ENCODE measurements around the gene CPN1.
"Not testable (repeated sequence)": the region's sequence is repeated elsewhere in the genome, so short reads cannot be mapped to it uniquely, and the experiment has no call there.

The CPN1 gene

DNA sequence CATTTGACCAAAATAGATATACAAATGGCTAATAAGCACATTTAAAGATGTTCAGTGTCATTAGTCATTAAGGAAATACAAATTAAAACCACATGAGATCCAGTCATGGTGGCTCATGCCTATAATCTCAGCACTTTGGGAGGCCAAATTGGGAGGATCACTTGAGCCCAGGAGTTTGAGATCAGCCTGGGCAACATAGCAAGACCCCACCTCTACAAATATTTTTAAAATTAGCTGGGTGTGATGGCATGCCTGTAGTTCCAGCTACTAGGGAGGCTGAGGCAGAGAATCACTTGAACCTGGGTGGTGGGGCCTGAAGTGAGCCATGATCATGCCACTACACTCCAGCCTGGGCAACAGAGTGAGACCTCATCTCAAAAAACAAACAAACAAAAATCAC, 607 bp upstream of the CPN1 start:
- not testable (repeated sequence) for DNase-seq (ENCODE audit: low read depth in 2 of 2, low spot score in 1 of 2)

DNA sequence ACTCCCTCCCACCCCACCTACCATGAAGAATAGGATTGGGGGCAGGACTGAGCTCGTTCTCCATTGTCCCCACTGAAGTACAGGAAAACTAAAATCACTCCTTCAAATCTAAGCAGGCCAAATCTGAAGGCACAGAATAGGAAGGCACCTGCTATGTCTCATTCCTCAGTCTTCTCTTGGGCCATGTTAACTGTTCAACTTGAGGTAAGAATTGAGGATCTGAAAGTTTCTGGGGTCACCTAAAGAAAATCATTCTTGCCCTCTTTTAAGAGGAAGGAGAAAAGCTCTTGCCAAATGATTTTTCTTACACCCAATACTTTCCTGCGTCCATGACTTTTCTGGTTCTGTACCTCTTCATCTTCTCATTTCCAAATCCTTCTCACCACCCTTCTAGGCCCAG, 4.9 kb downstream of the CPN1 start:
- DNase-seq (ENCODE audit: low read depth in 2 of 2, low spot score in 1 of 2) = no peak

DNA sequence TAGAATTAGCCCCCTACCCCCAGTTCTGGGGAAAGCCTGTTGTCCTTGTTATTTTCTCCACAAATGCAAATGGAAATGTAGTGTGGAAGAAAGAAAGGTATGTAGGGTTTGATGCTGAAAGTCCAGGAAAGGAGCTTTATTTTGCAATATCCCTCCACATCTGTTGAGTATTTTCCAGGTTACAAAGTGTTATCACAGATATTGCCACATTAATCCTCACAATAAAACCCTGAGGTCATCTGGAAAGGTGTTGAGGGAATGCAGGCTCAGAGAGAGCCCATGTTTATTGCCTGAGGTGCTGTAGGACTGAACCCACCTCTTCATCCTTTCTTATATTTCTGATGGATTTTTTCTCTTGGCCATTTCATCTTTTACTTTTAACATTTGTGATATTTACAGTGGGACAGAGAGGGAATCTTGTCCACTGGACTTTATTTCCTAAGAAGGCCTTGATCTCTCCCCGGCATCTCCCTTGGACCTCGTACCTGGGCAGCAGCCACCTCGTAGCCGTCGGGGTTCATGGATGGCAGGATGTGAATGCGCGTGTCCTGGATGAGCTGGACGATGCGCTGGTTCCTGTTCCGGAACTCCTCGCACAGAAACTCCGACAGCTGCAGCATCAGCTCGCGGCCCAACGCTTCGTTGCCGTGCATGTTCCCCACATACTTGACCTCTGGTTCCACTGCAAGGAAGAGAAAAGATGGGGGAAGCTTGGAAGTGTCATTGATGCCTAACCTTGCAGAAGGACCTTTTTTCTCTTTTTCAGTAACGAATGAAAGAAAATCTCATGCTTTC, 6.0 kb downstream of the CPN1 start:
- DNase-seq (ENCODE audit: low read depth in 2 of 2, low spot score in 1 of 2) = no peak

DNA sequence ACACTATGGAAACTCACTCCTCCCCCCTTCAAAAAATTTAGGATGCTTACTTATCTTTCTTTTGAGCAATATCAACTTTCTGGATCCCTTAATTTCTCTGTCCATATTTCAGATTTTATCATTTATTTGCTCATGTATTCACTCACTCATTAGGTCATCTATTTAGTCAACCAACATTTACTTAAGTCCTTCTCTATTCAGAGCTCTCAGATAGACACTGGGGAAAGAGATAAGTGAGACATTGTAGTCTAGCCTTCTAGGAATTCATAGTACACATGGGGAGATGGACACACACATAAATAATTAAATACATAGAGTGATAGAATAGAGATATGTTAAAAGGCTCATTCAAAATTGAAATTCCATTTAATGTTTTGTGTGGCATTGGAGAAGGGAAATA, 9.2 kb downstream of the CPN1 start:
- no peak for DNase-seq (ENCODE audit: low read depth in 2 of 2, low spot score in 1 of 2)

DNA sequence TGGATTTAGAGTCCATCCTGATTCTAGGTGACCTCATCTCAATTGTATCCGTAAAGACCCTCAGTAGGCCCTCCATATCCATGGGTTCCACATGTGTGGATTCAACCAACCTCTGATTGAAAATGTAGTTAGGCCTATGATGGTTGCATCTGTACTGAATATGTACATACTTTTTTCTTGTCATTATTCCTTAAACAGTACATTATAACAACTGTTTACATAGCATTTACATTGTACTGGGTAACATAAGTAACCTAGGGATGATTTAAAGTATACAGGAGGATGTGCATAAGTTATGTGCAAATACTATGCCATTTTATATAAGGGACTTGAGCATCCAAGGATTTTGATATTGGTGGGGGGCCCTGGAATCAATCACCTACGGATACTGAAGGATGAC, 10.1 kb downstream of the CPN1 start:
- DNase-seq (ENCODE audit: low read depth in 2 of 2, low spot score in 1 of 2) = no peak

DNA sequence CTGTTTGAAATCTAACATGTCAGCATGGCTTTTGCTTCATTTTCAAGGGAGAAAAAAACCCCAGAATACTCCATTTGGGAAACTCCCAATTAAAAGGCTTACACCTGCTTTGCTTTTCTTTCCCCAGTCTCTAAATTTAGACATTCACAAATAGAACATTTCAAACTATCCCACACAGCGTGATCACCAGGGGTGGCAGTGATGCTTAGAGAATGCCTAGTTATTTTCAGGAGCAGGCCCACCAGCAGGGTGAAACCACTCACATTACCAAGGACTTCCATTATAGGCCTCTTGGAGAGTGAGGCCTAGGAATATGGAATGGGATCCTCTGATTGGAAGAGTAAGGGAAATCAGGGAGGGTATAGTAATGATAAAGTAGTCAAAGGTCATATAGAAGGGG, 14.2 kb downstream of the CPN1 start:
- DNase-seq (ENCODE audit: low read depth in 2 of 2, low spot score in 1 of 2) = no peak

DNA sequence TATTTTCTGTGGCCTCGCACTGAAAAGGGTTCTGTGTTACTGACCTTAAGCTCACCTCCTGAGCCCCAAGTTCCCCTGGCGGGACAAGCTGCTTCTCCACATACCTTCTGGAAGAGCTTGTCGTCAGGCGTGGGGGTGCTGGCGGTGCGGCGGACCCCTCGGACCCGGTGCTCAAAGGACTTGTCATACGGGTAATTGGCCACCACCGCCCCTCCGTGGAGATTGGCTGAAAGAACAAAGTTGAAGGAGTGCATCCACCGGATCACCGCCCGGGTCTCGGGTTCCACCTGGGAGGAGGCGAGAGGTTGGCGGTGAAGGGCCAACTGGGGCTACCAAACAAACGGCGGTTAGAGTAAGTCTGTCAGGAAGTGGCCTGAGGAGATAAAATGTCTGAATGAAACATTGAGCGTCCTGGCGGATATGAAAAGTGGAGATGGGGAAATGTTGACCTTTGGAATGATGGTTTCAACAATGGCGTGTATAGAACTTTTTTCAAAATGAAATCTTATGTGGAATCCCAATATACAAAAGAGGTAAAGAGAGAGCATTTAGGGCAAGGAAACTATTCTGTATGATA, 16.5 kb downstream of the CPN1 start:
- no peak for DNase-seq (ENCODE audit: low read depth in 2 of 2, low spot score in 1 of 2)

DNA sequence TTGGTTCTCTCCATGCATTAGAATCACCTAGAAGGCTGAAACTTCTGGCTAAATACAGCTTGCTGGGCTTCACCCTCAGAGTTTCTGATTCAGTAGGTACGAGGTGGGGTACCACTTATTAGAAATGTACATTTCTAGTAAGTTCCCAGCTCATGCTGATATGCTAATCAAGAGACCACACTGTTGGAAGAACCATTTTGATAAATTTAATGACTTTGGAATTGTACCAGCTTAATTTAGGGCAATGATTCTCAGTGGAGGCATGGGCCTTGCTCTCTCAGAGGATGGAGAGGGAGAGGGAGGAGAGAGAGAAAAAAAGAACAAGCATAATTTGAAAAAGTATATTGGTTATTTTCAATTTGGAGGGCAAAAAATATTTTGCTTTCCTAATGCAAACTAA, 20.3 kb downstream of the CPN1 start:
- DNase-seq (ENCODE audit: low read depth in 2 of 2, low spot score in 1 of 2) = no peak

DNA sequence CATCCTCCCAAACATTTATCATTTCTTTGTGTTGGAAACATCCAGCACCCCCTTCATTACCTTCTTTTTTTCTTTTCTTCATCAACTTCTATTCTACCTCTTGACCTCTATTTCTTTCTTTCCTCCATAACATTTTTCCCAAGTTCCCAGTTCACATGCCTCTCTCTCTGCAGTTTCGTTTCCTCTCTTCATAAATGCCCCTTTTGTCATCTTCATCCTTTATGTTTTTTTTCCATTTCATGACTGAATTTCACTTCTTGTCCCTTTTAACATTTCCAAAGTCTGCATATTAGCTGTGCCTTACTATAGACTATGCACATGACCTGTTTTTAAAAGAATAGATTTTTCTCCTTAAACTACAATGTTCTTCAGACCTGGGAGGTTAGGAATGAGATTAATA, 23.7 kb downstream of the CPN1 start:
- DNase-seq (ENCODE audit: low read depth in 2 of 2, low spot score in 1 of 2) = no peak

DNA sequence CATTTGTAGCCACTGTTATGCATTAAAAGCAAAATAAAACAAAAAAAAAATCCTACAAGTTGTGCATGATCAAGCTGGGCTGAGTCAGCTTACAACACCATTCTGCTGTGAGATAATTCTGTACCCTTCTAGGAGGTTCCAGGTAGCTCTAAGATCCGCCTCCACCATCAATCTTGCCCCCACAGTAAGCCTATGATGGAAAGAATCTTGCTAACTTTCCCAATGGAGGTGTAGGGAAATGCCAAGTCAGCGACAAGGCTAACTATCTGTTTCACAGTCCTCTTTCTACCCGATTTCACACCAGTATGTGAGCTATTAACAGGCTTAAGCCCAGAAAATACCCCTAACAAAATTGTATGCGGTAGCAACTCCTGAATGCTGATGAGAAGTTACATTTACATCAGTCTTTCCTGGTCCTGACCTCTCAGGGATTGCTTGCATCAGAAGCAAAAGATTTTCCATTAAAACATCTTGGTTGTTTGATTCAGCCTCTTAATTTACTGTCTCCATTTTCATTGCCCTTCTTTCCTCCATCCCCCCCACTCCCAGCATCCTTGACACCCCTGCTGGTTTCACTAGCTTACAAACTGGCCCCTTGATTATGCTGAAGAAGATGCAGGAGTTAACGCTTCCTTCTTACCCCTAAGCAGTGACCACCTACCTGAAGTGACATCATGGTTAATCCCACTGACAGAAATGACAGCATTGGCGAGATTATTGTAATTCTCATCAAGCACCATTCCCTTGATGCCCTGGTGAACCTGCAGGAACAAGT, 27.8 kb downstream of the CPN1 start:
- no peak for DNase-seq (ENCODE audit: low read depth in 2 of 2, low spot score in 1 of 2)

DNA sequence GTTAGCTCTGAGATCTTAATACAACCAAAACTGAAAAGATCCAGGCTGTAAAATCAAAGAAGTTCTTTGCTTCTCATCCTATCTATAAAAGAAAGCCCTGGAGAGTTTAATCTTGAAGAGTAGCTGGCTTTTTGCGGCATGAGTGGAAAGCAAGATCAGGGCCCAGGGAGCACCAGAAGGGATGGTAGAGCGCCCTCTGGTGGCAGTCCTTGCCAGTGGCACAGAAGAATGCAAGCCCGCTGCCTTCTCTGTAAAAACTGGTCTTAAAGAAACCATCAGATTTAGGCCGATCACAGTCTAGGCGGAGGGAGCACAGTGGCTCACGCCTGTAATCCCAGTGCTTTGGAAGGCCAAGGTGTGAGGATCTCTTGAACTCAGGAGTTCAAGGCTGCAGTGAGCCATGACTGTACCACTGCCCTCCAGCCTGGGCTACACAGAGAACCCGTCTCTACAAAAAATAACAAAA, 35.6 kb downstream of the CPN1 start:
- peak; percentile 68 to 69 for DNase-seq (ENCODE audit: low read depth in 2 of 2, low spot score in 1 of 2)

DNA sequence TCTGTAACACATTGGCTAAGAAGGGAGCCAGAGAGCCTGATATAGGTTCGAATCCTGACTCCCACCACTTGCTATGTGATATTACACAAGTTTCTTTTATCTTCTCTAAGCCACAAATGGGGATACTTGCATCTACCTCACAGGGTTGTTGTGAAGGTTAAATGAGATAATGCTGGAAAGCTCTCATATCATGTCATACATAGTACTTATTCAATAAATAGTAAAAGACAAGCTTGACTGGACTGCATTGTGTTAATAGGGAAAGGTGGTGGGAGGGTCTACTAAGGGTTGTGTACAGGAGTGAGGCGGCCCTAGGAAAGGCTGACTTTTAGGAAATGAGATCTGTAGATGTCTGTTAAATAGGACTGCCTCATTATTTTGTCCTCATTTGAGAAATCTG, 36.1 kb downstream of the CPN1 start:
- no peak for DNase-seq (ENCODE audit: low read depth in 2 of 2, low spot score in 1 of 2)

DNA sequence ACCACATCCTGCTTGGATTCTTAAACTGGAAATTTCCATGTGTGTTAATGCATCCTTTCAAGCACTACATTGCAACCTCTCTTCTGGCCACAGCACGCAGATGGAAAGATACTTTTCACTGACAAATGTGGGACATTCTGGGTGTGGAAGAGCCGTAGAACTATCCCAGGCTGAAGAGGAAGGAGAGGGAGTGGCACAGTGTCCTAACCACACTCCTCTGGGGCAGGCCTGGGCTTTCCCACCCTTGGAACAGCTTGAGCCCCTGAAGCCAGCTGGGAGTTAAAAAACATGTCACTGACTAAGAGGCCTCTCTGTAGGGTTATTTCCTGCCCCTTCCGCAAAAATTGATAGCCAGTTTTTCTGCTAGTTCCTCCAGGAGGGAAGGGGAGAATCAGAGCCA, 37.9 kb downstream of the CPN1 start:
- DNase-seq (ENCODE audit: low read depth in 2 of 2, low spot score in 1 of 2) = no peak

DNA sequence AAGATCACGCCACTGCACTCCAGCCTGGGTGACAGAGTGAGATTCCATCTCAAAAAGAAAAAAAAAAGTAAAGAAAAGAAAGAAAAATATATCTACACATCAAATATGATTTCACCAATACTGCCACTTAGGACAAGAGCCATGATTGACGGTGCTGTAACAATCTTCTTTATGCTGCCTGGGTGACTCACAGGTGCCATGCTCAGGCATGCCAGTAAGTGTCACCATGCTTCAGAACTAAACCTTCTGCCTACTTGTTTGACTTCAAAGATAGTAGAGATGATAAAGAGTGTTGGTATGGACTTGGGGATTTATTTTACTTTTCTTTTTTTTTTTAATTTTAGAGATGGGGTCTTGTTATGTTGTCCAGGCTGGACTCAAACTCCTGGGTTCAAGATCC, 38.3 kb downstream of the CPN1 start:
- no peak for DNase-seq (ENCODE audit: low read depth in 2 of 2, low spot score in 1 of 2)

DNA sequence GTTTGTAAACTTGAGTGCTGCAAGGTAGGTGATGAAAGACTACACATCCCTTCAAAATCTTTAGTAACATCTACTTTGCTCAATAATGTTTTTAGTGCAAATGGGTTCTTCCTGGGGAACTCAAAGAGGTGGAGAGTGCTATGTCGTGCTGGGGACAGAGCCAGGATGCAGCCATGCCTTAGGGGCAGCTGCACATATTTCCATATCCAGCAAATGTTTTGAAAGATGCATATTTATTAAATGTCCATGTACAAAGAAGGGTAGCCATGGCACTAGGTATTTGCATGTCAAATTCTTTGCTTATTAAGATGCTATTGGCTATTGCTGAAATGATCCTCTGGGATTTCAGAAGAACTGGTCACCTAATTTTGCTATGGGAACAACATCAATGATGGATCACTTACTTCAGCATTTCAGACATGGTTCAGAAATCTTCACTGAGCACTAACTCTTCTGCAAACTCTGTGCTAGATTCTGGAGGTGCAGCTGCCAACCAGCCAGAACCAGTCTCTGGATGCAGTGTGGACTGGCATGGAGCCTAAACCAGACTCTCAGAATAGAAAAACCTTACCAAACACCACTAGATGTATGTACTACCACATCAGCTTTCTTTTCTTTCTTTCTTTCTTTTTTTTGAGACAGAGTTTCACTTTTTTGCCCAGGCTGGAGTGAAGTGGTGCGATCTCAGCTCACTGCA, 40.2 kb downstream of the CPN1 start:
- DNase-seq (ENCODE audit: low read depth in 2 of 2, low spot score in 1 of 2) = no peak

DNA sequence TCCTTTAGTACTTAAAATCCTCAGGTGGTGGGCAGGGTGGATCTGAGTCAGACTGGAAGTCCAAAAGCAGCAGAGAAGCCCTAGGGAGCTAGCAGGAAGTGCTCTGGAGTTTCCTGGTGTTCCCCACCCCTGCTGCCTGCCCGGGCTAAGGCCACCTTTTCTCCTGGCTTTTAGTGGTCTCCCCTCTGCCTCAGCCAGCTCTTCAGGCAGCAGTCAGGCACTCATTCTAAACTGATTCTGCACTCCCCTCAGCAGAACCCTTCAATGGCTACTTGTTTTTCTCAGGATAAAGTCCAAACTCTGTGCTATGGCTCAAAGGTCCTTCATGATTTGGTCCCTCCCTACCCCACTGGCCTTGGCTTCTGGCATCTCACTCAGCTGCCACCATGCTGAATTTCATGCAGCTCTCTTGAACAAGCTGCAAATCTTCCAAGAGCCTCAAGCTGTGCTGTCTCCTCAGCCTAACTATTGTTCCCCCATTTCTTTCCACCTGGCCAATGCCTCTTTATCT, 43.1 kb downstream of the CPN1 start:
- no peak for DNase-seq (ENCODE audit: low read depth in 2 of 2, low spot score in 1 of 2)

DNA sequence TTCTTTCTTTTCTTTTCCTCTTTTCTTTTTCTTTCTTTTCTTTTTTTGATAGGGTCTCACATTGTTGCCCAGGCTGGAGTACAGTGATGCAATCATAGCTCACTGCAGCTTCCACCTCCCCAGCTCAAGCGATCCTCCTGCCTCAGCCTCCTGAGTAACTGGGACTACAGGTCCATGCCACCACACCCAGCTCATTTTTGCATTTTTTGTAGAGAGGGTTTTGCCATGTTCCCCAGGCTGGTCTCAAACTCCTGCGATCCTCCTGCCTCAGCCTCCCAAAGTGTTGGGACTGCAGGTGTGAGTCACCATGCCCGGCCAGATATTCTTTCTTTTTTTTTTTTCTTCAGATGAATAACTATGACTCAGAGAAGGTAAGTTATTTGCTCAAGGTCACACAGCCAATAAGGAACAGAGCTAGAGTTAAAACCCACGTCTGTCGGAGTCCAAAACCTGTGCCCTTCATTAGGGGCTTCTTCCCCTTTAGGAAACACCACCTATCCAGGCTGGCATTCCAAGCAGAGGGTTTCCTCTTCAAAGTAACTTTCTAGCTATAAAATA, 43.8 kb downstream of the CPN1 start:
- DNase-seq (ENCODE audit: low read depth in 2 of 2, low spot score in 1 of 2) = no peak

DNA sequence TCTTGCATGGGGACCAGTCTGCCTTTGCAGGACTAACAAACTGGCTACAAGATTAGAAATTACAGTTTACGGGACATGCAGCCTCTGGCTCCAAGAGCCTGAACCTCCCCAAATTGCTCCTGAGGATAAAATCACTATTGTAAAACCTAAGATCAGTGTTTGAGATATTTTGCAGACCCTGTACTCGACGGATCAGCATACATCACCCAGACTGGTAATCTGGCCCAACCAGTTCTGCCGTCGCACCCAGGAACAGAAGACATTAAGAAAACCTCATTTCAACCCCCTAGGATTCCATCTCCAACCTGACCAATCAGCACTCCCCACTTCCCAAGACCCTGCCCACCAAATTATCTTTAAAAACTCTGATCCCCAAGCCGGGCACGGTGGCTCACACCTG, 44.8 kb downstream of the CPN1 start:
- DNase-seq (ENCODE audit: low read depth in 2 of 2, low spot score in 1 of 2) = no peak

DNA sequence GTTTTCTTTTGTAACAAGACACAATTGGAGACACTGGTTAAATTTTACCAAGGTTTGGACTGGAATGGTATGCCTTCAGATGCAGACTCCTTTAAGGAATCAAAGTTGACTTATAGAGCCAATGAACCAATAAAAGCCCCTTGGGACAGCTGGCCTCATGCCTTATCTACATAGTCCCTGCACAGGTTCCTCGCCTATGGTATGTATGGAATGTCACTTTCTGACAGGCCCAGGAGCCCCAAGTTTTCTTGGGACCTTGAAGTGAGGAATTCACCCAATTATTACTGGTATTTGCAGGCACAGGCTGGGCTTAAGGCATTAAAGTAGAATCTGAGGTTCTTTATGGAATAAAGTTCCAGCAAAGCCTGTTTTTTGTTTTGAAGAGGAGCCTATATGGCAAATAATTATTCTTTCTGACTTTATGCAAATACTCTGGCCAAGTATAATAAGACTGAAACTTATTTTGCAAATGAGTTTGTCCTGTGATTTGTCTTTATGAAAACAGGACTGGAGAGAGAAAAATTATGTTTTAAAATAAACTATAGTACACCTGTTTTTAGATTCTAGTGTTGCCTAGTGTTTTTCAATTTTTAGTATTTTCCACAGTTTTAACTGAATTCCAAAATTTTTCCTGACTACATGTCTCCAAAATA, 47.8 kb downstream of the CPN1 start:
- no peak for DNase-seq (ENCODE audit: low read depth in 2 of 2, low spot score in 1 of 2)

DNA sequence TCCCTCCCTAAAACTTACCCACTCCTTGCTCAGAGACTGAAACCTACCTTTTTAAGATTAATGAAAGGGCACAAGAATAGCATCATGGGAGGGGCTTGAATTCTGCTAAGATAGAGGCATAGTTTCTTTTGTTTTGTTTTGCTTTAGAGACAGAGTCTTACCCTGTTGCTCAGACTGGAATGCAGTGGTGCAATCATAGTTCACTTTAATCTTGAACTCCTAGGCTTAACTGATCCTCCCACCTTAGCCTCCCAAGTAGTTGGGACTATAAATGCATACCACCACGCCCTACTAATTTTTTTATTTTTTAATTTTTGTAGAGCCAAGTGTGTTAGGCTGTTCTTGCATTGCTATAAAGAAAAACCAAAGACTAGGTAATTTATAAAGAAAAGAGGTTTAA, 54.3 kb downstream of the CPN1 start:
- no peak for DNase-seq (ENCODE audit: low read depth in 2 of 2, low spot score in 1 of 2)

DNA sequence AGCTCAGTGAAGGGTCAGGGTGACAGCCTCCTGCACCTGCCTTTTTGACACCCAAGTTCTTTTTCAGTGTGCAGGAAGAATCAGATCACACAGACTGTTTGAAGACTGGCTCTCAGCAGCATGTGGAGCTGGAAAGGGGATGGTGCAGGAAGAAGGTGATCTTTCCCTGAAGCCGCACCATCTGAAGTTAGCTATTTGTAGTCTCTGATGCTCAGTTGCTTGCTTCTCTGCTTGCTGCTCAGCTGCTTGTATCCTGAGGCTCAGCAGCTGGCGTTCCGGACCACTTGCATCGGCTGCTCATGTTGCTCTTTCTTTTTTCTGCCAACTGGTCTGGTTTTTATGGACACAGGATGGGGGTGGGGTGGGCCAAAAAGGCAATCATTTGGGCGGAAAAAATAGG, 56.1 kb downstream of the CPN1 start:
- no peak for DNase-seq (ENCODE audit: low read depth in 2 of 2, low spot score in 1 of 2)
